ENCODE measurements around the gene ARHGAP22. TPM values are rescaled to one million over a fixed set of nuclear protein-coding genes. Genes with fewer than 3 reads are reported as not detected.

ARHGAP22 gene
- total and polyA plus RNA-seq, 2 of the 4 experiments (the other 2 are of a cell fraction), result 28.3 to 30.2 TPM

- ATAC-seq (ENCODE audit: low read depth) (no peak), DNase-seq (no peak)
- intact Hi-C loops (cut with micrococcal nuclease), result no loop called here
- in situ Hi-C loops (cut with MboI; ENCODE audit: low sequenced_read_pairs), result no loop called here
- Histone ChIP-seq H4K20me1 (ENCODE audit: insufficient read depth, low read length) (no peaks in the 10 kb centered on the region), H3K9me3 (ENCODE audit: control insufficient read depth, insufficient read depth, low read length) (no peaks in the 10 kb centered on the region), H3K27me3 (ENCODE audit: control insufficient read depth, insufficient read depth, low read length) (no peaks in the 10 kb centered on the region), H2BK5ac (ENCODE audit: low read depth, low read length, poor library complexity, severe bottlenecking) (no peak overlapping the region), H3K27ac (ENCODE audit: insufficient read depth, low read length) (no peak overlapping the region), H3K18ac (ENCODE audit: low read depth, low read length) (no peak overlapping the region), H2BK15ac (ENCODE audit: low read depth, low read length) (no peak overlapping the region), H2BK20ac (ENCODE audit: low read depth, low read length) (no peak overlapping the region), H3K4me1 (ENCODE audit: control insufficient read depth, insufficient read depth, low read length) (peaks cover 2% of the 10 kb centered on the region; the same call in 1 of the 2 replicates), H3K4ac (ENCODE audit: low read depth, low read length) (no peak overlapping the region), H3K79me1 (ENCODE audit: low read depth in 1 of 2, low read length in 2 of 2) (peaks cover 0 to 3% of the 10 kb centered on the region in 2 experiments; a peak in 2 of 4 replicates), H2AK9ac (replicated peaks; ENCODE audit: low read depth, low read length, poor library complexity) (no peak overlapping the region), H2BK120ac (ENCODE audit: low read depth, low read length) (no peak overlapping the region), H4K8ac (ENCODE audit: low read depth in 2 of 2, low read length in 2 of 2) (no peak overlapping the region), H3K9ac (ENCODE audit: low read depth, low read length) (no peak overlapping the region), H4K91ac (ENCODE audit: insufficient read depth, low read depth, low read length) (no peak overlapping the region), H3K23ac (ENCODE audit: low read depth, low read length) (no peak overlapping the region), H3K36me3 (ENCODE audit: control insufficient read depth, insufficient read depth, low read length) (no peaks in the 10 kb centered on the region), H3K9me1 (ENCODE audit: insufficient read depth, low read length) (0 out of 2 replicates have a peak, but pooled peaks cover 2% of the 10 kb centered on the region), H2AFZ (replicated peaks; ENCODE audit: low read length, poor library complexity) (no peak overlapping the region), H4K5ac (ENCODE audit: low read depth, low read length) (no peak overlapping the region), H3K56ac (ENCODE audit: extremely low read depth, insufficient read depth, low read length) (no peak overlapping the region), H3K4me3 (ENCODE audit: insufficient read depth, low read depth, low read length) (no peak overlapping the region), H2AK5ac (ENCODE audit: low read depth, low read length) (no peak overlapping the region), H3K4me2 (ENCODE audit: low read depth, low read length) (no peak overlapping the region), H3K14ac (replicated peaks; ENCODE audit: low read depth, low read length) (no peak overlapping the region)
- ChIA-PET CTCF (interaction anchor here (1.0 kb wide), 1 partner anchor 33 kb away, joined by 6 read pairs; no protein-coding TSS in a partner anchor), POLR2A (ENCODE audit: unreplicated experiment) (no interaction called here)
- 100% methylated on average over 1 of the region's 3 CpGs; no CpG with 5 or more reads in 1 of the 2 experiments for WGBS, 2 experiments (ENCODE audit: extremely low coverage in 2 of 2, insufficient read length in 1 of 2)
- TF ChIP-seq SMC3 (IDR thresholded peaks at IDR 0.05; ENCODE audit: low read depth, low read length) (no peak), MAFK (IDR thresholded peaks at IDR 0.05; ENCODE audit: low read depth, low read length) (no peak), USF2 (IDR thresholded peaks at IDR 0.05; ENCODE audit: low read depth, low read length) (no peak), POLR2A (IDR thresholded peaks at IDR 0.05; ENCODE audit: low read depth, low read length) (no peak), MXI1 (IDR thresholded peaks at IDR 0.05; ENCODE audit: borderline replicate concordance, low read depth, low read length) (no peak), ELK1 (IDR thresholded peaks at IDR 0.05; ENCODE audit: borderline replicate concordance, low read depth, low read length) (no peak), CHD1 (IDR thresholded peaks at IDR 0.05; ENCODE audit: low read depth, low read length) (no peak), RCOR1 (IDR thresholded peaks at IDR 0.05; ENCODE audit: insufficient replicate concordance, low read length) (no peak), MAZ (IDR thresholded peaks at IDR 0.05; ENCODE audit: borderline replicate concordance, low read depth, low read length) (no peak), NFE2L2 (IDR thresholded peaks at IDR 0.05; ENCODE audit: low read depth, low read length) (no peak), CTCF (conservative IDR thresholded peaks at IDR 0.05; ENCODE audit: low read depth, low read length) (no peak), FOS (IDR thresholded peaks at IDR 0.05; ENCODE audit: low read depth, low read length) (no peak), CEBPB (IDR thresholded peaks at IDR 0.05; ENCODE audit: low read depth, low read length) (no peak)
- dilution Hi-C loops (cut with HindIII; ENCODE audit: low sequenced_read_pairs, unreplicated experiment), result no loop called here
- BruUV-seq (replicated peaks), result no TSS peak
These were observed 18.1 kb upstream of the ARHGAP22 start for GRCh38 chr10:48623009-48623408.

Measured in IMR-90 (cell line).